ENCODE data around the gene FRMD3.

FRMD3 gene

DNA sequence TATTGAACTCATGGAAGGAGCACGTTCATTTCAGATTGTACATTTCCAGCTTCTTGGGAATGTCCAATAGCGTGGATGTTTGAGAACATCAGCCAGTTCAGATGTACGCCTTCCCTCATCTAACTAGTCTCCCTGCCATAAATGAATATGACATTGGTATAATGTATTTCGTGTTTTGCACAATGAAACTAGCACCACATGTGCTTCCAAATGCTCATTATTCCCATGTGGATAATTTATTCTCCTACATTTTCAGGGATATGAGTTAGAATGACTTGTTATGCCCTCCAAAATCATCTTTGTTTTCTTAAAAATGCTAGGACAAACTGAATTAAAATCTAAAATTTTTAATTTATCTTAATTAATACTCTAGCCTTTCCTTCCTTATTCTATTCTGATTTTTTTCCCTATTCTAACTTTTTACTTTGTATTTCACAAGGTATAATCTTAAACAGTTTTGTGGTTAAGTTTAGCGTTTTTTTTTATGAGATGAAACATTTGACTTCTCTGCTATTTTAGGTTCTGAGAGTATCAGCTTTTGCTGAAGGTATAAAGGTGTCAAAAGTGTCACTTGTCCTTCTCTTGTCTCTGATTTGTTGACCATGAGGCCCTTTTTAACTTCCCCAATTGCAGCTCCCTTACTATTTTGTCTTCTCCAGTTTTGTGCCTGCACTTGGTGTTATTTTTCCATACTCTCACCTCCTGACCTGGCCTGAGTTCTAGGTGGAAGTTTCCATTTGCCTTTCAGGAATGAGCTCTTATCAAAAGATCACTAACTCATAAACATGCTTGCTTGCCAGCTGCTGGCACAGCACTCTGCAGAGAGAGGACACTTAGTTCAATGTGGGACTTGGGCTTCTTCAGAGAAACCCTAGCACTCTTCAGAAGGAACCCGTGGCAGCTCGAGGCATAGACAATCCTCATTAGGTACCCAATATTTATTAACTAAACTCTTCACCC lies 106.8 kb downstream of the FRMD3 start:
- DNase-seq: no peak

DNA sequence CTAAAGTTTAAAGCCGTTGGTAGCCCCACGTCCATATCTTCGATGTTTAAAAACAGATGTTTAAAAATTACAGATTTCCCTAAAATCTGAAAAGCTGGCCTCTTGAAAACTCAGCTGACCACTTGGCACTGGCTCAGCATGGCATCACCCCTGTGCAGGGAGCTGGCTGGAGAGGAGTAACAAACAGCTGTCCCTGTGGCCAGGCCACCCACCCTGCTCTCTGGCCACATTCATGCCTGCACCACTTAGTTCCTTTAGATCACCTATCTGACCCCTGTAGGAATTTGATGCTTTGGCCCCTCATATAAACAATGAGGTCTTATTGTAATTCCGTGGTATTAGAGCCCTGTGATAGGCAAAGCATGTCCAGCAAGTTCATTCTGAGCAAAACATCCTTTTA lies 107.5 kb downstream of the FRMD3 start:
- DNase-seq: no peak

DNA sequence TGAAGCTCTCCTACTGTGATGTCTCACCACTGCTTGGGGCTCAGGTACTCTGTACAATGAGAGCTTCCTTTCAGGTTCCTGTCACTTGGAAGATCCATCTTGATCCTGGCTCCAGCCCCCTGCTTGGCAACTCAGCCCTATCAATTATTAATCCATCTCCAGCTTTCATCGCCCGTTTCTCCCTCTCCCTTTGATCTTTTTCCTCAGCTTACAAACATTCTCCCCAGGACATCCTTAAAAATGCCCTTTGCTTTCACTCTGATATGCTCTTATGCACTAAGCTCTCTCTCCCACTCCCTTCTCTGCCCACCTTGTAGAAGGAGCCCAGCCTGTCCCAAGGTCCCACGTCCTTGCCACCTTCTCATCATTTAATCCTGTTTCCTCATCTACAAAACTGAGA lies 109.0 kb downstream of the FRMD3 start:
- no peak for DNase-seq

DNA sequence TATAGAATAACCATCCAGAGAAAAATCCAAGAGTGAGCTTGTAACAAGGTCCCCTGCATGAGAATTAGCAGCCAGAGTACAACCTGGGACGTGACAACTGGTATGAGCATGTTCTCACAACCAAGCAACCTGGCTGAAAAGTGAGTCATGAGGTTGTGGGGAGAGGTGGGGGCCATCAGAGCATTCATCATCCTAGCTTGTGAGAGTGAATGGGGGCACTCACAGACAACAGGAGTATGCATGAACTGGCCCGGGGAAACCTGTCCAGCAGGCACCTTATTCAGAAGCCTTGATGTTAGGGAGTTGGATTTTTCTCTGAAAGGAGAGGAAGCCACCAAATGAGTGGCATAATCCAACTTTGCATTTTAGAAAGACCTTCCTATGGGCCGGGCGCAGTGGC lies 113.0 kb downstream of the FRMD3 start:
- no peak for DNase-seq

DNA sequence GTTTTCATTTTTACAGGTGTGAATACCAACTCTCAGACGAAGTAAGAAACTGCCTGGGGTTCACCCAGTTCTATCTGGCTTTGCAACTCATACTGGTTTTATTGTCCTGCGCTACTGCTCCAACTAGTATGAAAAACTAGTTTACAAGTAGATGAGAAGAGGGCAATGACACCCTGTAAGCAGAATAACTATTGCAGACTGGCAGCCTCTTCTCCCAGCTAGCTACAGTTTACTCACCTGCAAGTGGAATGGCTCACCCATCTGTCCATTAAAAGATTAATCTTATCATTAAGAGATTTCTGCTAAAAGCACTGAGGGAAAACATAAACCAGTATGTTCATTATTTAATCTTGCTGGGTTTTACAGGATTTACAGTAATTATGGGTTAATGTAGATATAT lies 113.4 kb downstream of the FRMD3 start:
- DNase-seq: peak; percentile 39

DNA sequence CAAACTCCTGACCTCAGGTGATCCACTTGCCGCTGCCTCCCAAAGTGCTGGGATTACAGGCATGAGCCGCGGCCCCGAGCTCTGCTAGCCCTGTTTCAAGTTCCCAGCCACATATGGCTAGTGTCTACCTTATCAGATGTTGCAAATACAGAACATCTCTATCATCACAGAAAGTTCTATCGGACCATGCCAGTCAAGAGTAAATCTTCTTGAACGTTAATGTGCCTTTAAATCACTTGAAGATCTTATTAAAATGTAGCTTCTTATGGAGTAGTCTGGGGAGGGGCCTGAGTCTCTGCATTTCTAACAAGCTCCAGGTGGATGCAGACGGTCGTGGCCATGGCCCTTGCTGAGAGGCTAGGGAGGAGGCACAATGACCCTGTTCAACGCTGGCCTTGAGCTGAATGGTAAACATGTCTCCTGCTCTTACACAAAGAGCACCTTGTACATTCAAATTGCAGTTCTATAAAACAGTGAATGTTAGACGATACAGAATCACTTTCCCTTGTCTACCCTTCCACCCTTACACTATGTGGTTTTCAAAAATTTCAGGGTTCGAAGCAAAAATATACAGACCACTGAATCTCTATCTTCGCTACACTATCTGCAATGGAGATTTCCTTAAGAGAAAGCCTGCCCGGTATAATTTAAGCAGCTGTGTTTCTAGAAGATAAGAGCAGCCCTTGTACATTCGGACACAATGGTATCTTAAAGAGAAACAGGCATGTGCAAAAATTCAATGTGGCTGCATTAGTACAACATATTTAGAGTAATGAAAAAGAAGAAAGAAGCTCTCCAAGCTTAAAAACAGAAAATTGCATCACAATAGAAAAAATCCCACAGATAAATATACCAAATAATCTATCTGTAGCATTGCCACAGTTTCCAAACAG lies 114.1 kb downstream of the FRMD3 start:
- no peak for DNase-seq

DNA sequence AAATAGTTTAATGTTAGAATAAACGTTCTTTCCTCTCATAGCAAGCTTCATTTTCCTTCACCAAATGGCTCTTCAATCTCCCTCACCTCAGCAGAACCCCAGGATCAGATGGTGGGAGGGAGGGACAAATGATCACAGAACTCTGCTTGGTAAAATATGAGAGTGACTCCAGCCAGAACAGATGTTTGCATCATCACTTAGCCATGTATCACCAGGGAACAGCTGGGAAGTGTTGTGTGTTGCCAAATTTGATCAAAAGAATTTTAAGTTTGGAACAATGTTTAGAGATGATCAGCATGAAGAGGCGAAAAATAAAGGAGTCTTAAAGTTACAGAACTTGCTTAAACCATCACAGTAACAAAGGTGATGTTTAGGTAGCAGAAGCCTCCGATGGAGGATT lies 115.7 kb downstream of the FRMD3 start:
- no peak for DNase-seq

DNA sequence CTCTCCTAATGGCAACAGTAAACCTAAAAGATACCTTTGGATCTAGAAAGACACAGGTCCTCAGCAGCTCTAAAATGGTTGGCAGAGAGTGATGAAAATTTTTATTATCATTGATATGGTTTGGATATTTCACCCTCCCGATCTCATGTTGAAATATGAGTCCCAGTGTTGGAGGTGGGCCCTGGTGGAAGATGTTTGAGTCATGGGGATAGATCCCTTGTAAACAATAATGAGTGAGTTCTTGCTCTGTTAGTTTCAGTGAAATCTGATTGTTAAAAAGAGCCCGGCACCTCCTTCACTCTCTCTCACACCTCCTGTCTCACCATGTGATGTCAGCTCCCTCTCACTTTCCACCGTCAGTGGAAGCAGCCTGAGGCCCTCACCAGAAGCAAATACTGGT lies 117.7 kb downstream of the FRMD3 start:
- no peak for DNase-seq

DNA sequence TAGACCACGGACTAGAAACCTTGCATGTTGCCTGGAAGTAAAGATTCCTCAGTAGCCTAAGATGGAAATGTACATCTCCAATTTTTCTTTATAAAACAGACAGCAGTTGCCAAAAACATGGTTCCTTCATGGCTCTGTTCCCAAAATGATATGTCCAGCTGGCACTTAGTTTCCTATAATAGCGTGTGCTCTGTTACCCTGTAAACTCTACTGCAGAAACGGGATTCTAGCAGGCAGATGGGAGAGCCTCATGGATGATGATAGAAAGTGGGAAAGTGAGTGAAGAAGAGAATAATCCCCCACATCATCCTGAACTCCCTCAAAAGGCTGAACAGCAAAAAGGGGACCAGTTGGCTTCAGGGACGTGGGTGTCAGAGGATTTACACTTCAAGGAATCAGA lies 118.2 kb downstream of the FRMD3 start:
- DNase-seq: no peak

DNA sequence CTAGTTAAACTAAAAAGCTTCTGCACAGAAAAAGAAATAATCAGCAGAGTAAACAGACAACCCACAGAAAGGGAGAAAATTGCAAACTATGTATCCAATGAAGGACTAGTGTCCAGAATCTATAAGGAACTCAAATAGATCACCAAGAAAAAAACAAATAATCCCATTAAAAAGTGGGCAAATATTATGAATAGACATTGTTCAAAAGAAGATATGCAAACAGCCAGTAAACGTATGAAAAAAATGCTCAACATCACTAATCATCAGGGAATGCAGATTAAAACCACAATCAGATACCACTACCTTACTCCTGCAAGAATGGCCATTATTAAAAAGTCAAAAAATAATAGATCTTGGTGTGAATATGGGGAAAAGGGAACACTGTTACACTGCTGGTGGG lies 119.9 kb downstream of the FRMD3 start:
- no peak for DNase-seq

DNA sequence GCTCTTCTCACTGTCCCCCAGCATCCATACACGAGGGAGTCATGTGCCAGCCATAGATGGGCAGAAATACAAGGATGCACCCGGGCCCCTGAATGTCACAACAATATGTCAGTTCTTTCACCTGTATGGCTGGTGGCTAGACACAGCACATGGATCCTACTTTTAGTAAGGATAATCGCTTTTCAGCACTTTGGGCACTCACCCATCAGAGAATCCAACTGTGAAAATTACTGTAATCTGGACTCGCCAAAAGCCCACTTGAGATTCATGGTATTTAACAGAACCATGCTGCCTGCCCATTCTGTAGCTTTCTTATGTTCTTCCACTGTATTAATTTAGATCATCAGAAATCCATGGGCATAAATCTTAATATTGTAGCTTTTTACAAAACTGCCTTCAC lies 124.8 kb downstream of the FRMD3 start:
- DNase-seq: no peak

DNA sequence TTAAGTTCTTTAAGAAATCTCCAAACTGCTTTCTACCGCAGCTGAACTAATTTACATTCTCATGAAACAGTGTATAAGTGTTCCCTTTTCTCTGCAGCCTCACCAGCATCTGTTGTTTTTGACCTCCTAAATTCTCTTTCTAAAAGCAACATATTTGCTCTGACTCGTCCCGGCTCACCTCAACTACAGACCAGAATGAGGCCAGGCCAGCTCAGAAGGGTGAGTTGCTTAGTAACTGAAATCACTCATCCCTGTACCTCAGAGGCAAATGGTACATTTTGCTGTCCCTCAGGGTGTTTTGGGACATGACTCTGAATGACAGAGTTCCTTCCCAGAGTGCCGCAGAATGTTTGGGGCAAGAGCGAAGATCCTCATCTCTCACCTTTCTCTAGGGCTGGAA lies 127.5 kb downstream of the FRMD3 start:
- DNase-seq: no peak

DNA sequence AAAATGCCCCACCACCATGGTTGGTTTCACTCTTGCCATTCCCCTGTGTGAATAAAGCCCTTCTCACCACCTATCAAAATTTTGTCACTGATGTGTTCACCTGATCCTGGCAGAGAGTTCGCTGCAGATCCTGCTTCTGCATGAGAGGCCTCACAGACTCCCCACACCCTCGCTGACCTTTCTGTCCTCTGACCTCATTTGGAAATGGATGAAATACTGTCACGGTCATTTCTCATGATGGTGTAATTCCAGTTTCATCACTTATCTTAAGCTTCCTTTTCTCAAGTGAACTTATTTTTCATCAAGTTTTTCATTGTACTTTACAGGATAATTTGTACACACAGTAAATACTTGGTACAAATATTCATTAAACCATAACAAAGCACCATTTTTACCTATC lies 131.3 kb downstream of the FRMD3 start:
- DNase-seq: no peak

DNA sequence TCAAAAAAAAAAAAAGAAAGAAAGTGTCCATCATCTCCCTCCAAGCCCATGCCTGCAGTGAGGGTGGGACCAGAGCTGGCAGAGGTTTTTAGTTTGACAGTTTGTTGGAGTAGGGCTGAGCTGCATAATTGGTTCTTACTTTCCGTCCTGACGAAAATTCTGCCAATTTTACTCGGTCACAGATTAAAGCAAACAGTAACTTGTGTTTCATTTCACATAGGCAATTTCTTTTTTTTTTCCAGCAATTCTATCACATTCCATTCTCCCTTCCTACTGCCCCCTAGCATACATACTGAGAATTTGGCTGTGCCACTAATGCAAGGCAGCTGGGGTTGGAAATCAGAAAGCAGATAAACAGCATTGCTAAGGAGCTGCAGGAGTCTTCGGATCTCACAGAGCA lies 132.4 kb downstream of the FRMD3 start:
- DNase-seq: no peak

DNA sequence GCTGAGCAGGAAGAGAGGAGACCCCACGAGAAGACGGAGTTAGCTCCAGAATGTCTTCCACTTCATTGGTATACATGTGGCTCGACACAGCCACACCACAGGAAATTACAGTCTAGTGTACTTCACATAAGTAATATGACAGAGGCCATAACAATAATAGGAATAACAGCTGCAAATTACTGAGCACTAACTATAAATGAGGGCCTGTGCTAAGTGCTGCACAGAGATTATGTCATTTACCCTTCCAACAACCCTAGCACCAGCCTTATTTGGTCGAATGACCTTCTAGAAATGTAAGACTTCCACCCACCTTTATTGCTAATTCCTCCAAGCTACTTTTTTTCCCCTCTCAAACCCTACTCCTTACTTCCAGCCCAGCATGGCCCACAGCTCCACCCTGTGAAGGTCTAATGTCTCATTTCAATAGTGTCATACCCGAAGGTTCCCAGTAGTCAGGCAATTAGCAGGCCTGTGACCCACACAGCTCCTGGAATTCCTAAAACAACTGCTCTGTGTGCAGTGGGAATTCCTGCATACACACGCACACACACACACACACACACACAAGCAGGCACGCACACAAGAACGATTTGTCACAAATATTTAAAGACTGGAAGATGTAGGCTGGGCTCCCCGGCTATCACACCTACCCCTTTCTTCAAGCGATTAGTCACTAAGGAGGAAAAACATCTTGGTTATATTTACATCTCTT lies 134.5 kb downstream of the FRMD3 start:
- DNase-seq: no peak

DNA sequence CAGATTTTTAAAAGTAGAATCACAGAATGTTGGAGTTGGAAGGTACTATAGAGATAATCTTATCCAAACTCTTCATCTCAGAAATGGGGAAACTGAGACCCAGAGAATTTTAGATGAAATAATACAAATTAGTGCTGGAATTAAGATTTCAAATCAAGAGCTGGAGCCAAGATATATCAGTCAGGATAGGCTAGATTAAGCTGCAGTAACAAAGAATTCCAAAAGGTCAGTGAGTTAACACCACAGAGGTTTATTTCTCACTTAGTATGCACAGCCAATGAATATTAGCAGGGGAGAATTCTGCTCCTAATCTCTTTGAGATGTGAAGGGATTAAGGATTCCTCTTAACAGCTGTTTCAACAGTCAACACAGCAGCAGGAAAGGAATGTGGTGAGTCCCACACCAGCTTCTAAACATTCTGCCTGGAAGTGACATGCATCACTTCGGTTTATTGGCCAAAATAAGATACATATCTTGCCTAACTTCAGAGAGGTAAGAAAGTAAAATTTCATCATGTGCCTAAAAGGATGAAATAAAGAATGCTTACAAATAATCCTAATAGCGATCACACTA lies 136.8 kb downstream of the FRMD3 start:
- DNase-seq: no peak

DNA sequence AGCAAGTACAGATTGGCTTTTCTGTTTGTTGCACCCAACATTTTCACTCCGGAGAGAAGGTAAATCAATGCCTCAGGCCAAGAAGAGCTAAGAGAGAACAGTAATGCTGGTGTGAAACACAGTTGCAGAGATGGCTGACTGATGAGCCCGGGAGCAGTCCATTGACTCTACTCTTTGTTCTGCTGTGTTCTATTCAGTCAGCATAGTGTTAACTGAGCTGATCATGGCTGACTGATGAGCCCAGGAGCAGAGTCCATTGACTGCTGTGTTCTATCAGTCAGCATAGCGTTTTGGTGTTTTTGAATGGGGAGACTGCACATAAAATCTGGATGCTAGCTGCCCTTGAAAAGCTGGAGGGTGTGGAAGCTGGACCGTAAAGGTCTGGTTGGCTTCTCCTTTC lies 141.4 kb downstream of the FRMD3 start:
- DNase-seq: no peak

DNA sequence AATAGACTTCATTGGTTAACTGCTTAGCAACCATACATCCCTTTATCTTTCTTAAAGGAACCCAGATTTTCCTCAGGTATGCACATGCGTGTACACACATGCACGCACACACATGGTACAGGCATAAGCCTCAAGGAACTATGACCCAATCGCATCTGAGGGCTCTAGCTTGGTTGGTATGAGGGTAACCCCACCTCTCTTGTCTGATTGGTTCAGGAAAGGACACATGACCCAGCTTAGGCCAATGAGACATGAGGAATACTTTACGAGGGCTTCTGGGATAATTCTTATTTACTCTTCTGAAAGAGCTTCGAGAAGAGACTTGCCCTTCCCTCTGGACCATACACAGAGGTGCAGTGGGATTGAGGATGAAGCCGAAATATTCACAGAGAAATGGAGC lies 141.9 kb downstream of the FRMD3 start:
- no peak for DNase-seq

DNA sequence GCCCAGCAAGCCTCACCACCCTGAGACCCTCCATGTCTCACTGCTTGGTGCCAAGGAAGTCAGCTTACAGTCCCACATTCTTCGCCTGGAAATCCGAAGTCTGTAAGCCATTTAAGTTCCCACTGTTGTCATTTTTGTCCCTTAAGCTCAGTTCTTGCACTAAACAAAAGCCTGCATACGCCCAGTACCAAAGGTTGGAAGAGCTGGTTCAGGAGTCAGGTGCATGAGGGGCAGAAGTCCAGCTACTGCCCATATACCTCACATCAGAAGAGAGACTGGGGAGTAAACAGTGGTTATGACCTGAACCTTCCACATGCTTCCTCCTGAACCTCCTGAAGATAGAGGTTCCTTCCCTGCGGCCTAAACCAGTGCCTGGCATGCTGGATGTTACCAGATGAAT lies 146.0 kb downstream of the FRMD3 start:
- no peak for DNase-seq

DNA sequence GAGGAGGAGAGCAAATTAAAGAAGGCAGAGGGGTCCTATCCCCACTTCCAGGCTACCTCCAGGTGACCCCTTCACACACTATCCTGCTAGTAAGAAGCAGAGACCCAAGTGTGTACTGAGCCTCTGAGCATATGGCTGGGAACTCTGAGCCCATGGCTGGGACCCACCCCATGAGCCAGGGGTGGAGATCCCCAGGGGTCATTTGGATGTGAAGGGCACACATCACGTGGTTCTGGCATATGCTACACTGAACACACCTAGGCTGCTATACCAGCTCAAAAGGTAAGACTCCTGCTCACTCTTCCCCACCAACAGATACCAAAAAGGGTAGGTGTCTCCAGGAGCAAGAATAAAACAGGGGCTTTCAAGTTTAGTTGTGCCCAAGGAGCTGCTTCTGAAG lies 149.9 kb downstream of the FRMD3 start:
- no peak for DNase-seq

DNA sequence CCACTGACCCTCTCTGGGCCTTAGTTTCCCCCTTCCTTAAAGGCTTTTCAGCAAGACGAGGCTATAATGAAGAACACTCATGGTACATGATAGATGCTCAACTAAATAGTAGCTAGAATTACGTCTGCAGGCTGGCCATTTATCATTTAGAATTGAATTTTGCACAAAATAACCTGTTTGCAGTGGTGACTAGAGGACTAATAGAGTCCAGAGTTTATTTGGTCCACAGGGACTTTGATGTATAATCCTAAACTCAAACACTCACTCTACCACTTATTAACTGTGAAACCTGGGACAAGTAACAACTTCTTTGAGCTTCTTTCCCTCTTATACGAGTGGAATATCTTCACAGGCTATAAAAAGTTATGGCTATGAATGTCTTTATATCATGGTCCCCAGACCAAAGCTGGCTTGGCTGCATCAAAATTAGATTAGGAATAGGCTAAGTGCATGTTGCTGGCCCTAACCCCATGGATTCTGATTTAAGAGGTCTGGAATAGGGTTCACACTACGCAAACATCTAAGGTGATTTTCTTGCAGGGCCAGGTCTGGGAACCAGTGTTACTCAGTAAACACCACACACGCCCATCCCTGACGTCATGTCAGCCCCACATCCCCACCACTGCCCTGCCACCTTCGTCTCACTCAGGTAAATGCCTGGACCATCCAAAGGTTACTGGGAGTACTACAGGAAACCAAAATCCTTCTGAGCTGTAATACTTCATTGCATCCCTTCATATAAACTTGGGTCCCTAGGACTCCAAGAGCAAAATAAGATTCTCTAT lies 150.6 kb downstream of the FRMD3 start:
- DNase-seq: no peak

DNA sequence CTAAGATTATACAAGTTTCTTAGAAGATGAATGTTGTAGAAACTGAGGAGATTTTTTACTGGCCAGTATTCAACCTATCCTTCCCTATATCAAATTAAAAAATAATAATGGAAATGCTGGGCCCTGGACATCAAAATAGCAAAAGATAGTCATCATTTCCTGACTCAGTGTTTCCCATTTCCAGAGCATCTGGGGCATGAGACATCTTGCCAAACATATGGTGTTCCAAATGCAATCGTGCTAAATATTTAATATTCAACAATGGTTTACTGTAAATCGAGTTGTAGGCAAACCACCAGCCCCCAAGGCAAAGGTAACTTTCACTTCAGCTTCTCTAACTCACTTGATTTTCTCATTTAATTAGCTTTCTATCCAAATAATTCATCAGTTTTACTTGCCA lies 152.9 kb downstream of the FRMD3 start:
- no peak for DNase-seq
